Measurements from ENCODE around the gene HIVEP2. TPM values are rescaled to one million over a fixed set of nuclear protein-coding genes. Genes with fewer than 3 reads are reported as not detected.

Gene HIVEP2
- total and polyA plus RNA-seq, 2 donors (not counting 3 experiments of a cell fraction or from before 2014, with no cell fraction given), result 1.3 to 4.7 TPM

GRCh38 chr6:142833798-142834197 lies 111.2 kb downstream of the HIVEP2 start:
- intact Hi-C loops (cut with micrococcal nuclease), result loop anchor here (1.0 kb wide), 1 partner anchor 9 kb away; no protein-coding TSS in a partner anchor
- H3K9me1 ChIP-seq (replicated peaks; ENCODE audit: control insufficient read depth, extremely low read depth, insufficient read depth, low read length), result no peaks in the 10 kb centered on the region

More at GRCh38 chr6:142833798-142834197, 111.2 kb downstream of the HIVEP2 start:
- Histone ChIP-seq H3K4me1 (ENCODE audit: control insufficient read depth, extremely low read depth, insufficient read depth, low read length) (peaks cover 18% of the 10 kb centered on the region), H4K20me1 (replicated peaks; ENCODE audit: control insufficient read depth, extremely low read depth, insufficient read depth, low read length) (no peaks in the 10 kb centered on the region), H2AFZ (ENCODE audit: low read depth, low read length) (no peak overlapping the region), H3K27ac (ENCODE audit: insufficient read depth, low read depth, low read length) (peak overlapping the region; percentile 9), H3K4me3 (replicated peaks in 1 of 3; ENCODE audit: insufficient read depth in 1 of 3, low read depth in 1 of 3, low read length in 3 of 3) (no peak overlapping the region), H3K9me3 (replicated peaks; ENCODE audit: control insufficient read depth, insufficient read depth, low read length) (no peaks in the 10 kb centered on the region), H3K79me2 (ENCODE audit: control insufficient read depth, insufficient read depth, low read length) (no peaks in the 10 kb centered on the region), H3K27me3 (ENCODE audit: control insufficient read depth in 2 of 2, insufficient read depth in 2 of 2, low read length in 2 of 2) (no peaks in the 10 kb centered on the region), H3K36me3 (ENCODE audit: control insufficient read depth in 2 of 2, extremely low read depth in 1 of 2, insufficient read depth in 2 of 2, low read length in 2 of 2) (no peaks in the 10 kb centered on the region), H3K9ac (replicated peaks; ENCODE audit: extremely low read depth, insufficient read depth, low read length) (no peak overlapping the region), H3K4me2 (ENCODE audit: insufficient read depth, low read length) (no peak overlapping the region)
- FAIRE-seq, result no peak
- POLR2A ChIA-PET, result interaction anchor here (1.2 kb wide), 1 partner anchor 109 kb away, joined by 3 read pairs; no protein-coding TSS in a partner anchor
- CTCF ChIA-PET, result interaction anchor here (1.1 to 1.6 kb wide), 4 partner anchors 9 to 113 kb away, joined by 3 to 7 read pairs (median 4); no protein-coding TSS in a partner anchor
- BruUV-seq (replicated peaks), result no TSS peak
- dilution Hi-C loops (cut with MboI; ENCODE audit: extremely low pct_ligation_motif_present, low sequenced_read_pairs), result no loop called here
- peak; percentile 16 for DNase-seq (ENCODE audit: low read depth, low spot score)
- TF ChIP-seq, protein P1, sequence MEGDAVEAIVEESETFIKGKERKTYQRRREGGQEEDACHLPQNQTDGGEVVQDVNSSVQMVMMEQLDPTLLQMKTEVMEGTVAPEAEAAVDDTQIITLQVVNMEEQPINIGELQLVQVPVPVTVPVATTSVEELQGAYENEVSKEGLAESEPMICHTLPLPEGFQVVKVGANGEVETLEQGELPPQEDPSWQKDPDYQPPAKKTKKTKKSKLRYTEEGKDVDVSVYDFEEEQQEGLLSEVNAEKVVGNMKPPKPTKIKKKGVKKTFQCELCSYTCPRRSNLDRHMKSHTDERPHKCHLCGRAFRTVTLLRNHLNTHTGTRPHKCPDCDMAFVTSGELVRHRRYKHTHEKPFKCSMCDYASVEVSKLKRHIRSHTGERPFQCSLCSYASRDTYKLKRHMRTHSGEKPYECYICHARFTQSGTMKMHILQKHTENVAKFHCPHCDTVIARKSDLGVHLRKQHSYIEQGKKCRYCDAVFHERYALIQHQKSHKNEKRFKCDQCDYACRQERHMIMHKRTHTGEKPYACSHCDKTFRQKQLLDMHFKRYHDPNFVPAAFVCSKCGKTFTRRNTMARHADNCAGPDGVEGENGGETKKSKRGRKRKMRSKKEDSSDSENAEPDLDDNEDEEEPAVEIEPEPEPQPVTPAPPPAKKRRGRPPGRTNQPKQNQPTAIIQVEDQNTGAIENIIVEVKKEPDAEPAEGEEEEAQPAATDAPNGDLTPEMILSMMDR (IDR thresholded peaks at IDR 0.05; ENCODE audit: extremely low read depth in 1 of 2, insufficient read depth in 1 of 2, low read depth in 1 of 2, low read length in 2 of 2), result no peak
- TF ChIP-seq POLR2A (IDR thresholded peaks at IDR 0.05; ENCODE audit: low read depth, low read length) (no peak), FOS (IDR thresholded peaks at IDR 0.05; ENCODE audit: borderline replicate concordance, insufficient read depth, low read length) (no peak), GATA2 (IDR thresholded peaks at IDR 0.05; ENCODE audit: insufficient read depth, insufficient read length, low read depth, low read length) (no peak), POLR2AphosphoS5 (IDR thresholded peaks at IDR 0.05; ENCODE audit: insufficient read depth, low read depth, low read length) (no peak), EZH2 (IDR thresholded peaks at IDR 0.05; ENCODE audit: borderline replicate concordance, low read depth, low read length, severe bottlenecking) (no peak), JUN (IDR thresholded peaks at IDR 0.05; ENCODE audit: borderline replicate concordance, insufficient read depth, insufficient read length, low read depth) (no peak), MYC (IDR thresholded peaks at IDR 0.05; ENCODE audit: low read depth, low read length) (no peak)
- TF ChIP-seq, protein P2, sequence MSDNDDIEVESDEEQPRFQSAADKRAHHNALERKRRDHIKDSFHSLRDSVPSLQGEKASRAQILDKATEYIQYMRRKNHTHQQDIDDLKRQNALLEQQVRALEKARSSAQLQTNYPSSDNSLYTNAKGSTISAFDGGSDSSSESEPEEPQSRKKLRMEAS (IDR thresholded peaks at IDR 0.05; ENCODE audit: insufficient read depth, insufficient read length), result no peak
